Esophagus squamous epithelium (tissue), 5 donors: ENCODE measurements around the gene DGCR6L. TPM values are rescaled to one million over a fixed set of nuclear protein-coding genes. Genes with fewer than 3 reads are reported as not detected.
"Not testable (repeated sequence)": the region's sequence is repeated elsewhere in the genome, so short reads cannot be mapped to it uniquely, and the experiment has no call there.

ENCODE experiments used
- DNase-seq: peaks from one replicate; lab custom pipeline; 2025; lab: John Stamatoyannopoulos, UW
- H3K27ac ChIP-seq, 4 donors: fragments of 200-600 bp; sonication (generic); one replicate each; pipeline ENCODE4 v1.5.1; 2016 to 2019; ENCODE audit warnings: mild to moderate bottlenecking in 1 of 4
- H3K27me3 ChIP-seq, 4 donors: fragments of 200-600 bp; sonication (generic); 1 replicate in 3 of 4; 2 replicates in 1 of 4; pipeline versions ENCODE4 v1.5.1 to v1.6.0; 2017 to 2021; ENCODE audit warnings: antibody characterized with exemption in 1 of 4
- H3K36me3 ChIP-seq, 3 donors: fragments of 200-600 bp; sonication (generic); one replicate each; pipeline ENCODE4 v1.5.1; 2016 to 2019
- H3K4me1 ChIP-seq, 3 donors: fragments of 200-600 bp; sonication (generic); one replicate each; pipeline ENCODE4 v1.5.1; 2017 to 2019
- H3K4me3 ChIP-seq, 4 donors: fragments of 200-600 bp; sonication (generic); 1 replicate in 3 of 4; 2 replicates in 1 of 4; pipeline ENCODE4 v1.5.1; 2016 to 2019; ENCODE audit warnings: mild to moderate bottlenecking in 2 of 4, moderate library complexity in 1 of 4
- H3K9me3 ChIP-seq, 3 donors: fragments of 200-600 bp; sonication (generic); one replicate each; pipeline ENCODE4 v1.5.1; 2016 to 2019
- POLR2A ChIP-seq, 4 donors: fragments of 450-650 bp; IDR thresholded peaks; one replicate each; pipeline ENCODE4 v1.6.1; 2017; ENCODE audit warnings: antibody characterized with exemption in 4 of 4, mild to moderate bottlenecking in 4 of 4, moderate library complexity in 3 of 4
- WGBS, 2 donors: methylation state at CpG; one replicate each; pipeline ENCODE4 v1.1.5; 2018; 5-methylcytosine and 5-hydroxymethylcytosine counted together
- intact Hi-C: fragments of 100-400 bp; cut with DNase I; formaldehyde crosslinking; loops from one replicate; pipeline ENCODE4 v1.15.0; 2022
- total RNA-seq, 4 donors: library from RNA; depleted of rRNA; stranded (reverse); fragments of >200 nt; gene quantifications; one replicate each; pipeline ENCODE4 v1.1.0, GENCODE V29; 2016
- TF ChIP-seq, protein P1 (sequence below), 6 experiments: fragments of 450-650 bp in 4 of 6; fragments of 200-600 bp in 2 of 6; sonication (generic) in 2 of 6; IDR thresholded peaks; one replicate each; pipeline ENCODE4 v1.5.1; 2016 to 2019; ENCODE audit warnings: antibody characterized with exemption in 6 of 6, mild to moderate bottlenecking in 4 of 6, moderate library complexity in 4 of 6
- donor health status: DM: yes; HTN: yes; CAD: no.

Gene DGCR6L
- total RNA-seq, 4 donors from 2014 or later: 35.7 to 56.2 (median 49.2) TPM

DNA sequence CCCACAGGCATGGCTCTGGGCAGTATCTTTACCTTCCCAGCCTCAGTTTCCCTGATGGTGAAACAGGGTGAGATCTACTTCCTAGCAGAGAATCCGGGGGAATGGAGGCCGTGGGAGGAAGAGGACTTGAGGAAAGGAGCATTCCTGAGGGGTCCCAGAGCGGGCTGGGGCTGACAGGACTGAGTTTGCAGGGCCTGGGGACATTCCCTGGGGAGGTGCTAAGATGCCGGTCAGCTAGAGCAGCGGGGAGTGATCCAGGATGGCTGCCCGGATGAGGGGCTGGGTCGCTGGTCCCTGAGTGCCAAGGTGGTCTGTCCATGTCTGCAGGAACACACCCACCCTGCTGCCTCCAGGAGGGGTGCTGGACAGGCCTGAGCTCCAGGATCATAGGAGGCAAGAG lies 43.4 kb downstream of the DGCR6L start:
- WGBS, 2 donors: 77 to 89% methylated on average over 4 to 6 of the region's 7 CpGs

DNA sequence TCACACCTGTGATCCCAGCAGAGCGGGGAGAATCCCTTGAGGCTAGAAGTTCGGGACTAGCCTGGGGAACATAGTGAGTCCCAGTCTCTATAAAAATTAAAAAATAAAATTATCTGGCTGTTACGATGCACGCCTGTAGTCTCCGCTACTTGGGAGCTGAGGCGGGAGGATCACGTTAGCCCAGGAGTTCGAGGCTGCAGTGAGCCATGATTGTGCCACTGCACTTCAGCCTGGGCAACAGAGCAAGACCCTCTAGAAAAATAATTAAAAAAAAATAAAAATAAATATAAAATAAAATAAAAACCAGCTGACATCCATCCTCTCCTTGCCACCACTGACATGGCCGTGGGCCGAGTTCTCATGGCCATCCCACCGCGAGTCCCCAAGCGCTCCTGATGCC lies 44.0 kb downstream of the DGCR6L start:
- Histone ChIP-seq H3K27ac (no peak overlapping the region), H3K27me3 (no peaks in the 10 kb centered on the region), H3K4me3 (no peak overlapping the region), H3K9me3 (no peaks in the 10 kb centered on the region), H3K4me1 (peaks cover 0 to 8% (median 0%) of the 10 kb centered on the region in 3 donors), H3K36me3 (no peaks in the 10 kb centered on the region)
- TF ChIP-seq, protein P1, sequence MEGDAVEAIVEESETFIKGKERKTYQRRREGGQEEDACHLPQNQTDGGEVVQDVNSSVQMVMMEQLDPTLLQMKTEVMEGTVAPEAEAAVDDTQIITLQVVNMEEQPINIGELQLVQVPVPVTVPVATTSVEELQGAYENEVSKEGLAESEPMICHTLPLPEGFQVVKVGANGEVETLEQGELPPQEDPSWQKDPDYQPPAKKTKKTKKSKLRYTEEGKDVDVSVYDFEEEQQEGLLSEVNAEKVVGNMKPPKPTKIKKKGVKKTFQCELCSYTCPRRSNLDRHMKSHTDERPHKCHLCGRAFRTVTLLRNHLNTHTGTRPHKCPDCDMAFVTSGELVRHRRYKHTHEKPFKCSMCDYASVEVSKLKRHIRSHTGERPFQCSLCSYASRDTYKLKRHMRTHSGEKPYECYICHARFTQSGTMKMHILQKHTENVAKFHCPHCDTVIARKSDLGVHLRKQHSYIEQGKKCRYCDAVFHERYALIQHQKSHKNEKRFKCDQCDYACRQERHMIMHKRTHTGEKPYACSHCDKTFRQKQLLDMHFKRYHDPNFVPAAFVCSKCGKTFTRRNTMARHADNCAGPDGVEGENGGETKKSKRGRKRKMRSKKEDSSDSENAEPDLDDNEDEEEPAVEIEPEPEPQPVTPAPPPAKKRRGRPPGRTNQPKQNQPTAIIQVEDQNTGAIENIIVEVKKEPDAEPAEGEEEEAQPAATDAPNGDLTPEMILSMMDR (IDR thresholded peaks at IDR 0.05): no peak
- no peak for DNase-seq
- 85 to 89% methylated on average over 13 of the region's 13 CpGs for WGBS, 2 donors
- intact Hi-C loops: no loop called here

More for the DNA sequence above, 43.4 kb downstream of the DGCR6L start:
- peaks cover 0 to 8% (median 0%) of the 10 kb centered on the region in 3 donors for H3K4me1 ChIP-seq
- no peak overlapping the region for H3K27ac ChIP-seq
- H3K27me3 ChIP-seq: no peaks in the 10 kb centered on the region
- intact Hi-C loops: no loop called here
- no peaks in the 10 kb centered on the region for H3K36me3 ChIP-seq
- no peak overlapping the region for H3K4me3 ChIP-seq
- TF ChIP-seq, protein P1 (IDR thresholded peaks at IDR 0.05): no peak
- no peak for TF ChIP-seq POLR2A (IDR thresholded peaks at IDR 0.05)
- no peak for DNase-seq
- no peaks in the 10 kb centered on the region for H3K9me3 ChIP-seq

DNA sequence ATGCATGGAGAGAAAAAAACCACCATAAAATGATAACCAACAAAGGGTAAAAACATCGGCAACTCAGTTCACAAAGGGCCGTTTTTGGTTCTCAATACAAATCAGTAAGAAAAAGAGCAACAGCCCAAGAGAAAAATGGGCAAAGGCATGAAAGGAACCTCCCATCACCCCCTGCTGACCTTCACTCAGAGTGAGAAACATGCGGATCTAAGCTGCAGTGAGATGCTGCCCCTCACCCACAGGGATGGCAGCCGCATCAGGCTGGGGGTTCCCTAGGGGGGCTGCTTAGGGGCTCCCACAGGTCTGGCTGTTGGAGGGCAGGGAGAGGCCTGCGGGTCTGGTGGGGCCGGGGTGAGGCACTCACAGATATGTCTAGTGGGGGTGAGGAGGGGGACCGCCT lies 44.5 kb downstream of the DGCR6L start:
- intact Hi-C loops: not testable (repeated sequence)

DNA sequence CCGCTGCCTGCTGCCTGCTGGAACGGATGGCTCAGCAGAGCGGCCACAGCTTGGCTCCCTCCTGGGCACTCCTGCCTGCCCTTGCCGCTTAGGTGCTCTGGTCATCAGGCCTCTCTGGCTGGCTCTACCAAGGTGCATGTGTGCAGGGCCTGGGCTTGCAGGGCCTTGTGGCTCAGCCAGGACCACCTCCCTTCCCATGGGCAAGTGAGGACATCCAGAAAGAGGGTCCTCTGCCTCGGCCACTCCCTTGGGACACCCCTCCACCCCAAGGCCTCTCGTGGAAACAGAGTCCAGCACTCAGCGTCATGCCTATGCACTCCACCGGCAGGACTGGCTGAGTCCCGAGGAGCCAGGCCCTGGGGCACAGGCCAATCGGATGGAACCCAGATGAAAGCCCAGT lies 45.5 kb downstream of the DGCR6L start:
- H3K27ac ChIP-seq, H3K4me1 ChIP-seq, H3K9me3 ChIP-seq, H3K27me3 ChIP-seq, H3K4me3 ChIP-seq, H3K36me3 ChIP-seq, DNase-seq, intact Hi-C loops: not testable (repeated sequence)
- WGBS, 2 donors: 84% methylated on average over 4 of the region's 10 CpGs; no CpG with 5 or more reads in 1 of the 2 donors

More for the DNA sequence above, 44.5 kb downstream of the DGCR6L start:
- H3K9me3 ChIP-seq, H3K27me3 ChIP-seq, H3K27ac ChIP-seq, DNase-seq, H3K4me3 ChIP-seq, H3K4me1 ChIP-seq, H3K36me3 ChIP-seq: not testable (repeated sequence)
- WGBS, 2 donors: 80 to 83% methylated on average over 2 to 7 of the region's 7 CpGs

DNA sequence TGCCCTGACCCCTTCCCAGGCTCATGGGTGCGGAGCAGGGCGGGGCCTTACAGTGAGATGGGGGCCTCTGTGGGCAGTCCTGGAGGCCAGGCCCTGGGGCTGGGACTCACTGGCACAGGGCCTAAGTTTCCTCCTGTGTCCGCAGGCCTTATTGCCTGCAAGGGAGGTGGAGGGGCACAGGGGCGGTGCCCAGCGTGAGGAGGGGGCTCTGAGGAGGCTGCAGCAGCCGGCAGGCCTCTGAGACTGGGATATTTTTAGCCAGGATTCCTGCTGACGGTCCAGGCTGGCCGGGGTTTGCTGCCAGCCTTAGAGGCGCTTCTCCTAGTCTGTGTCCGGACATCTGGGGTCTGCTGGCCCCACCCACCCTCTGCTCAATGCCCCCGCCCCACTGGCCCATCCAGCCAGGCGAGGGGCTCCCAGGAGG lies 46.1 kb downstream of the DGCR6L start:
- Histone ChIP-seq H3K27ac (no peak overlapping the region), H3K4me1 (peaks cover 0 to 8% (median 0%) of the 10 kb centered on the region in 3 donors), H3K36me3 (no peaks in the 10 kb centered on the region), H3K4me3 (no peak overlapping the region), H3K9me3 (no peaks in the 10 kb centered on the region), H3K27me3 (peaks cover 0 to 4% (median 0%) of the 10 kb centered on the region in 4 donors)
- DNase-seq: no peak
- TF ChIP-seq POLR2A (IDR thresholded peaks at IDR 0.05): no peak
- TF ChIP-seq, protein P1 (IDR thresholded peaks at IDR 0.05): no peak
- intact Hi-C loops: no loop called here
- 10% methylated on average over 4 of the region's 12 CpGs; no CpG with 5 or more reads in 1 of the 2 donors for WGBS, 2 donors

DNA sequence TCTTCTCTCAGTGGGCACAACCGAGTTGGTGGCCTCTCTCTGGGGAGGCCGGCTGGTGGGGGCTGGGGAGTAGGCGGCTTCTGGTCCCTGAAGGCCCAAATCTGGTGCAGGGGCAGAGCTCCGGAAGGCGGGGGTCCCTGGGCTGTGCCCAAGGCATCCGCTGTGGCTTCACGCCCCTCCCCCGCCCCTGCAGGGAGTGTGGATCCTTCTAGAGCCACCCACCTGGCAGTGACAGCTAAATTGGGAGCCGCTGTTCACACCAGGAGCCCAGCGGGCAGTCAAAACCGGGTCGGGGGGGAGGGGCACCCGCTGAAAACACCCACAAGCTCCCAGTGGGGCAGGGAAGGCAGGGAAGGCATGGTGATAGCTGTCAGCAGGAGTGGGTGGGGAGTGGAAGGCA lies 47.2 kb downstream of the DGCR6L start:
- no peak for DNase-seq

More for the DNA sequence above, 47.2 kb downstream of the DGCR6L start:
- Histone ChIP-seq H3K9me3 (no peaks in the 10 kb centered on the region), H3K4me1 (peaks cover 0 to 15% (median 7%) of the 10 kb centered on the region in 3 donors), H3K27ac (no peak overlapping the region), H3K27me3 (peaks cover 0 to 7% (median 0%) of the 10 kb centered on the region in 4 donors), H3K36me3 (no peaks in the 10 kb centered on the region), H3K4me3 (no peak overlapping the region)
- no peak for TF ChIP-seq POLR2A (IDR thresholded peaks at IDR 0.05)
- TF ChIP-seq, protein P1 (IDR thresholded peaks at IDR 0.05): no peak
- WGBS, 2 donors: 100% methylated on average over 1 of the region's 13 CpGs
- intact Hi-C loops: no loop called here
